HG02885 (cell line): ENCODE measurements around the gene CTNNB1.

Source experiments
- ATAC-seq: cut with Tn5 transposase; IDR thresholded peaks from one replicate; pipeline ENCODE4 v1.9.1; 2021; ENCODE audit warnings: mild to moderate bottlenecking; ENCODE audit not compliant: unreplicated experiment, poor library complexity

Gene CTNNB1

DNA sequence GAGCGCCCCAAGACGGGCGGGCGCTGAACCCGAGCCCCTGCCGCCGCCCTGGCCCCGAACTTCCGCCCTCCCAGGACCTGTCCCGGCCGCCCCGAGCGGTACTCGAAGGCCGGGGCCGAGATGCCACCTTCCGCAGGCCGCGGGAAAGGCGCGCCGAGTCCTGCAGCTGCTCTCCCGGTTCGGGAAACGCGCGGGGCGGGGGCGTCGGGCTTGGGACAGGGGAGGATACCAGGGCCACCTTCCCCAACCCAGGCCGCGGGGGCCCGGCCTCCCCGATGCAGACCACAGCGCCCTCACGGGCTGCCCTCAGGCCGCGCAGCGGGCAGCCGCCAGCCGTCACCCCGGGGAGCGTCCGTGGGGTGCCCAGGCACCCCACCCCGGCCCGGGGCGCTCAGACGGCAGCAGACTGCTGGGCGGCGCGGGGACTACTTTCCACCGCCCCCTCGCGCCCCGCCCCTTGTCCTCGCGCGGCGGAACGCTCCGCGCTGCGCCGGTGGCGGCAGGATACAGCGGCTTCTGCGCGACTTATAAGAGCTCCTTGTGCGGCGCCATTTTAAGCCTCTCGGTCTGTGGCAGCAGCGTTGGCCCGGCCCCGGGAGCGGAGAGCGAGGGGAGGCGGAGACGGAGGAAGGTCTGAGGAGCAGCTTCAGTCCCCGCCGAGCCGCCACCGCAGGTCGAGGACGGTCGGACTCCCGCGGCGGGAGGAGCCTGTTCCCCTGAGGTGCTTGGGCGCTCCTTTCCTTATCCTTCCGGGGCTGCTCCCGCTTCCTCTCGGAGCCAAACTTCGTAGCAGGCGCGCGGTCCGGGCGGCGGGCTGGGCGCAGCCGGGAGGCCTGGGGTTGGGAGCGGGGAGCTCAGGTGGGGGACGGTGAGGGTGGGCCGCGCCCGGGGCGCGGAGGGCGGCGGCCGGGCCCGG lies at the start of gene CTNNB1:
TSS of gene CTNNB1 (plus strand) at position 556 of the 916 bp plus-strand sequence. CDS start 24,564 bp downstream, outside the sequence.
- peak; percentile 74 for ATAC-seq

DNA sequence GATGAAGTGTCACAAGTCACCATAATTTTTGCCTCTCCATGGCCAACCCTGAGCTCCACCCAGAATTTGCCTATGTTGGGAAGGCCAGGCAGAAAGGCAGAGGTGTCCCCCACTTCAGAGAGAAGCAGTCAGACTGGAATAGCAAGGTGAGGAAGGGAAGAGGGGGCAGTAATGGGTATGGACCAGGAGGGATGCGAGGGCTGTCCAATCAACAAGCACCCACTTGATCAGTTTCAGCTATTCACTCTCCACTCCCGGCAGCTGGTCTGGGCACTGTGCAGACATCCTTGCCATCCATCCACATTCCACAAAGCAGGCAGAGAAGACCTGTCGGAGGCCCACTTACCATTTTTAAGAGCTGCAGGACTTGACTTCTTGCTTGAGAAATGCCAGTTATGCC lies 43.5 kb upstream of the CTNNB1 start:
- no peak for ATAC-seq

DNA sequence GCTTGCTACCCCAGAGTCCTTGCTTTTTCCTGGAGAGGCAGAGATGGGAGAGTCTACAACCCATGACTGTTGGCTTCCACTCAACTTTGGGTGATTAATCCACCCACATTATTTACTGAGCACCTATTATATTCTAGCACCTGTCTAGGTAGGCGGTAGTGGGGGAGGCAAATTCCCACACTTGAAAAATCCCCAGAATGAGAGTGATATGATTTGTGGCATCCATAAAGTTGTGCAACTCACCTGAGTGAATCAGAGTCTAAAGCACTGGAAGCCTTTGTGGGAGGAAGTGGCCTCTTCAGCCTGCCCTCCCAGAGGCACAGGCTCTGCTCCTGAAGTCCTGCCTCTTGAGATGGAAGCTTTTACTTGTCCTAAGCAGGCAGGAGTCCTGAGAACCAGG lies 40.4 kb upstream of the CTNNB1 start:
- no peak for ATAC-seq

DNA sequence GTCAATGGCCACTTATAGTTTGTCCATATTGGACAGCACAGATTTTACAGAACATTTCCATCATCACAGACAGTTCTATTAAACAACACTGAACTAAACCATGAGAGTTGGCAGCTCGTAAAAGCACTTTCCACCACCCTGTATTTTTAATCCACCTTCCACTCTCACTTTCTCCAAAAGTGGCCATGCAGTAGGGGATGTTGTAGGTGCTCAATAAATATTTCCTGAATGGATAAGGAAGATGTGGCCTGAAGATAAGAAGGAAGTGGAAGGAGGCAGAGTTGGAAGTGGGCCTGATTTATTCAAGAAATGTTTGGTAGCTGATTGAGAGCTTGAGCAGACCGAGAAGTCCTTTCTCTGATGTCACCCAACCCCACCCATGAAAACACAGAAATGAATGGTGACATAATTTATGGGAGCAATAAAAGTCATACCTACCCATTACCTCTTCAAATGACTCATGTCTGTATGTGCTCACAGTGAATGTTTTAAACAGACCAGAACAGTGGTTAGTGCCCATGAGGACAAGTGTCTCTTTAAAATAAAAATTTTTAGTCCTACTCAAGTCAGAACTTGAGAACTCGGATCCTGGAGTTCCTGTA lies 39.6 kb upstream of the CTNNB1 start:
- no peak for ATAC-seq

DNA sequence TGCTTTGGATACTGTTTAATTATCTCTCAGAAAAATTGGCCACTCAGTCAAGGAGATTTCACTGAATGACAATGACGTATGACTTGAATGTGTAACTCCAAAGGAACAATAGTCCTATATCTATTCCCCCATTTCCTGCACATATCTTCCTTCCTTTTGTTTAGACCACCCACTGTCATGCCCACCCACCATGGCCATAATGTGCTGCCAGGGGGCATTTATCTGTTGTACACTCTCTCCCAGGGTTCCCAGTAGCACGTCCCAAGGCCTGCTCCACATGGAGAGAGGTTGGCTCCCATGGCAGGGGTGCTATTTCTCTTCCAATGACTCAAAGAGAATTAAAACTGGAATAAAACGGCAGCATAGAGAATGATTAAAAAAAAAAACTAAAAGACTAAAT lies 36.8 kb upstream of the CTNNB1 start:
- no peak for ATAC-seq

DNA sequence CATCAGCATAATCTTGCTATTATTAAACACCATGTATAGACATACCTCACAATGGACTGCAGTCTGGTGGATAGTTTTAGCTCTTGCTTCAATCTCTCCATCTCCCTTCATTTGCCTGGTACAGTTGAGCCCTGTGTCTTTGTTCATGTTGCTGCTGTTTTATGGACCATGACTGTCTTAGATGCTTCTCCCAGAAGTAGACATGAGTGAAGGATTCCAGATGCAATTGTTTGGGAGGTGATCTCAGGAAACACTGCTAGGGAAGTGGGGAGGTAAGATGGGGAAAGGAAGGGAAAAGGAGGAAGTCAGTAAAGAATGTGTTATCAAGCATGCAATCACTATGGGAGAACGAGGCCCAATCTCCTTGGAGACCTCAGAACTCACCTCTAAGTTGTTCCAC lies 36.3 kb upstream of the CTNNB1 start:
- no peak for ATAC-seq

DNA sequence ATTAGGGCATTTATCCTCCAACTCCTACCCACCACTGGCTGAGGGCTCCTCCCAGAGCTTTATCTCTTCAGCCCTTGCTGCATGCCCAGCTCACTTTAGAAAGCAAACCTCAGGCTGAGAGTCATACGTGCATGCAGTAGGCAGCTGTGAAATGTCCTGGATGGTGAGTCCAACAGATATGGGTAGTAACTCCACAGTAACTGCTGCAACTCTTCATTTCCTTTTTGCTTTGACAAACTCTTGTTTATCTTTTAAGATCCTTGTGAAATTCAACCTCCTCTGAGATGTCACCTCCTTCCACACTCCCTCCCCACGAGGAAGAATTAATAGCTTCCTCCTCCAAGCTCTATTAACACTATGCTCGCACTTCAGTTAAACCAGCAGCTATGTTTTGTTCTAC lies 35.9 kb upstream of the CTNNB1 start:
- ATAC-seq = no peak

DNA sequence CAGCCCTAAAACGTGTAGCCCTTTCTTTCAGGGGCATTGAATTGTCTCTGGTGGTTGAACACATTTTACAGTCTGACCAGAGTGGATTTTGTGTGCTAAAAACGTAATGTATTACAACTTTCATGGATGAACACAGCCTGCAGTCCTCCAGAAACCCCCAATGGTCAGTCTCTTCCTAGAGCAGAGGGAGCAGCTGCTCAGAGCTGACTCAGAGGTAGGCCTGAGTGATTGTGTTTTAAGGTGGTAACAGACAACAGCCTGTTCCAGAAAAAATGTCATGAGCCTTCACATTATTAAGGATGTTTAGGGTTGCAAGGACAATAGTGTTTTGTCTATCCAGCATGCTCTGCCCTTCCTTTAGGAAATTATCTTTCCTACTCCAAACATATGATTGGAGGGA lies 34.5 kb upstream of the CTNNB1 start:
- no peak for ATAC-seq

DNA sequence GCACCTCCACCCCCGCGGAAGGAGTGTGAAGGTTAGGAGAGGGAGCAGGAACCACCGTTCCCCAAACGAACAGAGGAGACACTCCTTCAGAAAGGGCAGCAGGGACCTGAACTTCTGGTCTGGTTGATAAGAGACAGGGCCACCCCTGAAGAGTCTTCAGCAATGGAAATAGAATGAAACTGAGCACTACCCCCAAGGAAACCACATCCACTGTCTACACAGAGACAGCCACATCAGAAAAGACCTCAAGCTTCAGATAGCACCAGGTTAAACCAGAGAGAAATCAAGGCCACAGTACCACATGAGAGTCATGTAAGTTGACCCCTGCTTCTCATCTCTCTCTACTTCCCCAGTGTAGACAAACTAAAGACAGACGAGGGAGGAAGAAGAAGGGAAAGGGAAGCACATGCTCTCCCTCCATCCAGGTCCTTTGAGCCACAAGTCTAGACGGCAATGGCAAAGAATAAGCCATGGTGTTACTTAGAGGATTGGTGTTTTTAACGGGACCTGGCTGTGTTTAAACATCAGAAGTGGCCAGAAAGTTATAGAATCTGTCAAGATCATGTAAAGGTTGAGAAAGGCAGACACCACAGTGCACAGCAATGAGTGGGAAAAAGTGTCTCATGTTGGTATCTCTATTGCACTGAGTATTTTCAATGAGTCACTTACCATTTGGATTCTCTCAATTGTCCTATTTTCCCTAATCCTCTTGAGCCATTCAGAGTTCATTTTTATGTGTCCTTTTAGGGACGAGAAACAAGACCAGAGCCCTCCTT lies 31.4 kb upstream of the CTNNB1 start:
- ATAC-seq = no peak

DNA sequence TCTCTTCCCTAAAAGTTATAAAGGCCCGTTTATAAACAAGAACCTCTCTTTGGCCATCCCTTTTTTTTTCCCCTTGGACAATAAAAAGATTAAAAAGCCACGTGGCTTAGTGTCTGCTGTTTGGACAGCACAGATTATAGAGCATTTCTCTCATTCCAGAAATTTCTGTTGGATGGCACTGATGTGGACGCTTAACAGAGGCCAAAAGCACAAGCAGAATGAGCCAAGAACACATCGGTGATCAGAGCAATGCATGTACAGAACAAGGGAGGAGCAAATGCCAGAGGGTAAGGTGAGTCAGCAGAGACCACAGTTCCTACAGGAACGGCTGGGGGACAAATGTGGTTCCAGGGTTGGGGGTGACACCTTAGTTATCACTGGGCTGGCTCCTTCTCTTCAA lies 30.3 kb upstream of the CTNNB1 start:
- ATAC-seq = no peak

DNA sequence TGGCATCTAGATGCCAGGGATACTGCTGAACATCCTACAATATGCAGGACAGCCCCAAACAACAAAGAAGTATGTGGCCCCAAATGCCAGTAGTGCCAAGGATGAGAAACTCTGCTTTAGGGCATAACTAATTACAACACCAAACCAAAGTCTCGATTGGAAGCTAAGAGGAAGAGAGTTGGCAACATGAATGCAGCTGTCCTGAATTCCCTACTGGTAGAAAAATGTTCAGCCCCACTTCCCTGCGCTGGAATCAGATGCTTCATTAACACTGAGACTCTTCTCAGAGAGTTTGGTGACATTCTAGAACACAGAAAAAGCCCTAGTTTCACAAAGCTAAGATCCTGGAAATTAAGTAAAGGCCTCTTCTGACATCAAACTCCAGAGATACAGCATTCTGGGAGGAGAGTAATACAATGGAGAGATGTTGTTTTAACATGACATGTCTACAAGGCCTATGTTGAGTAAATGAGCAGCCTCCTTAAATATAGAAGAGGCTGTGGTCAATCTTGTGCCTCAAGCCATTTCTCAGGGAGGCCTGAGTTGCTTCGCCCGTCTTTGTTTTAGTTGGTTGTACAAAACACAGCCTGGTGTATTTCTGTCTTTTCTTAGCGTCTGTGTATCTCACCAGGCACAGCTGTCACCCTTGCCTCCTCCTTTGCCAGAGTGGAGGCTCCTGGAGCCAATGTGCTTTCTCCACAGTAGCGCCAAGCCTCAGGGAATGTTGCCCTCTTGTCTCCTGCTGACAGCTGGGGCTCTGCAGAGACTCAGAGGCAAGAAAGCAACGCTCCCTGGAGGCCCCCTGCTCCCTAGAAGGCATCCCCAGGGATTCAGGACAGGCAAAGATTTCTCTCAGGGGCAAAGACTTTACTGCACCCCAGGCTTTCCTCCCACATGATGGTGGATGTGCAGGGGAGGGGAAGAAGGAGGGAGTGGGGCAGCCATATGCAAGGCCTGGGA lies 25.1 kb upstream of the CTNNB1 start:
- ATAC-seq = no peak

DNA sequence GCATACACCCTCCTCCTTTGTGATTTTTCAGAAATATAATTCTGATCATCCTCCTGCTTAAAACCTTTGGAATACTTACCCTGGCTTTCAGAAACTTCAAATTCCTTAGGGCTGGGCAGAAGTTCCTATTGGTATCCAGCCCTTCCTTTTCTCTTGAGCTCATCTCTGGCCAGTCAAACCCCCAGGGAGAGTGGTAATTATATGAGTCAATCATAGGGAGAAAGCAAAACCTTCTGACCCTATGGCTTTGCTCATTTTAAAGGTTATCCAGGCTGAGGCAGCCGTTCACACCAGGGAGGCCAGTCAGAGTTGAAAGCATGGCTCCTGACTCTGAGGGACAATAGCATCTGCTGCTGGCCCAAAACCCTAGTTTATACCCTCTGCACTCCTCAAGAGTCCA lies 23.9 kb upstream of the CTNNB1 start:
- ATAC-seq = no peak

DNA sequence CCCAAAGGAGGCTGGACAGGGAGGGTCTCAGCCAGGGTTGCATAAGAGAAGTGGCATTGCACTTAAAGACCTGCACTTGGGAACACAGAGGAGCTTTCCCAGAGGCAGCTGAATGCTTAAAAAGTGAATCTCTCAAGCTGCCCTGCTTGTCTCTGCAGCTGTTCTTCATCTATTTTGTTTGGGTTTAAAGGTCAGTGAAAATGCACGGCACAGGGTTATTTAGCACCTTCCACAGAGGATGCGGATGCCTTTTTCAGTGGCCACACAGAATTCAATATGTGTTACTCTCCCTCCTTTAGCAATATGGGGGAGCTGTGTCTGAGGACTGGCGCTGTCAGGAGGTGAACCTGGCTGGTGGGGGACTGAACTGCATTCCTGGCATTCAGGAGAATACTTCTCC lies 22.7 kb upstream of the CTNNB1 start:
- no peak for ATAC-seq

DNA sequence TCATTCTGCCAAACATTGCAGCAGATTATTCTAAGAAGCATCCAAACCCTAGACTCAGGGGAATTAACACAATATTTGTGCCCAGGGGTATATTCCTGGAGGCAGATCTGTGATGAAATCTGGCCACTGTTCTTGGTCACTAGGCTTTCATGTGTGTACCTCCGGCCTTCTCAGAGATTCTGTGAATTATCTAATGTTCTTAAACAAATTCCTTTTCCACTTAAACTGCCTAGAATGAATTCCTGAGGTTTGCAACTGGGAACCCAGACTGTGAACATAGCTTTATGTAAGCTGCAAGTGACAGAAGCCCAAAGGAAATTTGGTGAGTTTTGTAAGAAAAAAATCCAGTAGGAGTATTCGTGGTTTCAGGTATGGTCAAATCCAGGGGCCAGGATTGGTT lies 20.7 kb upstream of the CTNNB1 start:
- ATAC-seq = no peak

DNA sequence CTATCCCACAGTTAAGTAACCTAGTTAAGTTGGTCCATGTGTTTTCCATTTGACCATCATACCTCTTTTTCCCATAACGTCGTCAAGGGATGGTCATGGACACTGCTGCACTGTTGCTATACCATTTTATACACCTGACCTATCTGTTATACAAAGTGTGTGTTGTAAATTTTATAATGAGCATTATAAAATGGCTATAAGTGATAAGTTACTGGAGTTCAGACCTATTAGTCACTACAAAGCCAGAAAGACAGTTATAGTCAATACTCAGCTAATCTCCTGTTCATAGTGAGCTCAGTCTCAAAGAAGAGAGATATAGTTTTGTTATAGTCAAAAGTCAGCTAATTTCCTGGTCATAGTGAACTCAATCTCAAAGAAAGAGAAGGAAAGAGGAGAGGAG lies 18.9 kb upstream of the CTNNB1 start:
- no peak for ATAC-seq

DNA sequence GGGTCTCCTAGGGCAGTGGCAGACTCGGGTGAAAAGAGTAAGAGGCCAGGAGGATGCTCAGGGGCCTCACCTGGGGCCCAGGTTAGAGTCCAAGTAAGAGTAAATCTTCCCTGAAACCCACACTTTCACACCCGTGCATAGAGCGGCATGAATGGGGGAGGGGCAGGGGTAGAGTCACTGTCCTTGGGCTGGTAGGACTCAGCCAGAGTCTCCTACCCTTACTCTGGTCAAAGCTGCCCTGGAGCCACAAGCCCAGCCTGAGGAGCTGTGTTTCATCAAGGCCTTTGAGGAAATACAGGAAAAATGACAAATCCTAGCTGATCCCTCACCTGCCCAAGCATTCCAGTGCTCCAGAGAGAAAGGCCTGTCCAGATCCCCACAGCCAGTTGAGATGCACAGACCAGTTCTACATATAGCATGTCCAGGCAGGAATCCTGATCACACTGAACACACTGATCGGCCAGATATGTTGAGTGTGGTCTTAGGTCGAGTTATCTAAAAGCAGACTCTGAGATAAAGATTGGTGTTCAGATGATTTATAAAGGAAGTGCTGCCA lies 16.7 kb upstream of the CTNNB1 start:
- no peak for ATAC-seq

DNA sequence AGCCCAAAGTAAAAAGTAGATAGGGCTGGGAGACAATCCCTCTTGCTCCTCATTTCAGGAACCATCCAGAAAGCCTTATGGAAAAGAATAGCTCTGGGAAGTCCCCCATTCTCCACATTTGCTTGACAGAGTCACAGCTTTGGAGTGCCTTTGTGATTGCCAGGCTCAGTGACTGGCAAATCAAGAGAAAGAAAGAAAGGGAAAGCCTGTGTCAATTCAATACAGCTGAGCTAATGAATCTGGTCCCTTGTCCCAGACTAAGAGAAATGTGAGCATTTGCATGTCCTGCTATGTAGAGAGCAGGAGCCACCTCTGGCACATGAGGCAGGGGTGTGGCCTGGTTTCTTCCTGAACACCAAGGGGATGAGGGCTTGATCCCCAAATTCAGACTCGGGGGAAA lies 14.9 kb upstream of the CTNNB1 start:
- ATAC-seq = no peak

DNA sequence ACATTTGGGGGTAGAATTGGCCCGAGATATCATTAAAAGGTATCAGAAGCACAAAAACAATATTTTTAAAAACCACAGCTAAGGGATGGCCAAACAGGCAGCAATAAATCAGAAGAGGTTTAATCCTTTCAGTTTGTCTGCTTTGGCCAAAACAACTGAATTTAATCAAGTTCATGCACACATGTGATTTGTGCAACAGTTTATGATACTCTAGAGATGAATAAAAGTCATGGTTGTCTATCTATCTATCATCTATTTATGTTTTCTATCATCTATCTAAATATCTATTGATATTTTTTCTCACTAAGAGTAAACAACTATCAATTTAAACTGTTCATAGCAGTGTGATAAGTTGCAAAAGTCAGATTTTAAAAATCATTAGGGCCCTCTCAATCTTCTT lies 13.0 kb upstream of the CTNNB1 start:
- ATAC-seq = no peak

DNA sequence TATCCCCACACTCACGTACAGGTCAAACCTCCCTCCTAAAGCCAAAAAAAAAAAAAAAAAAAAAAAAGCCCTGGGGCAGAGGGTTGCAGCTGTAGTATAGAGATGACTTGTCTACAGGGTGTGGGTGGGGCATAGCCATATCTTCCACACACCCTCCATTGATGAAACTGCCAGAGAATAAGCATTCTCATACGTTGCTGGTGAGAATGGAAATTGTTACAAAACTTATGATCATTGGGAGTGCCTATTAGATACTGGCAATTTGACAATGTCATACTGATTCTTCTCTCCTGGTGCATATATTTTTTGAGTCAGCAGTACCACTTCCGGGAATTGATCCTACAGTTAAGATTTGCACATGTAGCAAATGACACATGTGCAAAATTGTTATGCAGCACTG lies 11.0 kb upstream of the CTNNB1 start:
- ATAC-seq = peak; percentile 73
